Muscle layer of colon (tissue), 2 donors: Measurements from ENCODE around the gene NUP54.

Source experiments
- H3K27ac ChIP-seq: one replicate; pipeline ENCODE4 v1.7.0; 2013; ENCODE audit warnings: low read depth, mild to moderate bottlenecking, low read length, moderate library complexity
- H3K27me3 ChIP-seq, 2 donors: one replicate each; pipeline ENCODE4 v1.7.0; 2013; ENCODE audit warnings: low read length in 2 of 2, mild to moderate bottlenecking in 2 of 2; ENCODE audit not compliant: insufficient read depth in 2 of 2, control insufficient read depth in 1 of 2
- H3K36me3 ChIP-seq: one replicate; pipeline ENCODE4 v1.7.0; 2013; ENCODE audit warnings: mild to moderate bottlenecking, low read length; ENCODE audit not compliant: insufficient read depth
- H3K4me1 ChIP-seq: one replicate; pipeline ENCODE4 v1.7.0; 2013; ENCODE audit warnings: mild to moderate bottlenecking, low read length; ENCODE audit not compliant: insufficient read depth
- H3K4me3 ChIP-seq, 2 donors: one replicate each; pipeline ENCODE4 v1.7.0; 2013; ENCODE audit warnings: low read length in 2 of 2, low read depth in 1 of 2, mild to moderate bottlenecking in 1 of 2, moderate library complexity in 1 of 2
- H3K9ac ChIP-seq: one replicate; pipeline ENCODE4 v1.7.0; 2013; ENCODE audit warnings: low read length
- H3K9me3 ChIP-seq: one replicate; pipeline ENCODE4 v1.7.0; 2013; ENCODE audit warnings: mild to moderate bottlenecking, low read length
- donor health status: abdominal sarcoma.
- donor health status: Adenocarcinoma of cecum.

The NUP54 gene

GRCh38 chr4:76141241-76141640 lies 7.0 kb downstream of the NUP54 start:
- Histone ChIP-seq H3K27me3 (no peaks in the 10 kb centered on the region), H3K36me3 (peaks cover 41% of the 10 kb centered on the region), H3K4me1 (peaks cover 8% of the 10 kb centered on the region), H3K4me3 (no peak overlapping the region), H3K27ac (no peak overlapping the region), H3K9me3 (no peaks in the 10 kb centered on the region), H3K9ac (no peak overlapping the region)

- Histone ChIP-seq H3K36me3 (peaks cover 16% of the 10 kb centered on the region), H3K9me3 (no peaks in the 10 kb centered on the region), H3K9ac (no peak overlapping the region), H3K4me3 (no peak overlapping the region), H3K4me1 (no peaks in the 10 kb centered on the region), H3K27me3 (no peaks in the 10 kb centered on the region), H3K27ac (no peak overlapping the region)
Measured at GRCh38 chr4:76127754-76128153, 20.4 kb downstream of the NUP54 start.

- Histone ChIP-seq H3K27me3 (no peaks in the 10 kb centered on the region), H3K9me3 (no peaks in the 10 kb centered on the region), H3K27ac (no peak overlapping the region), H3K36me3 (peaks cover 24% of the 10 kb centered on the region), H3K4me3 (no peak overlapping the region), H3K4me1 (no peaks in the 10 kb centered on the region), H3K9ac (no peak overlapping the region)
Measured at GRCh38 chr4:76125816-76126215, 22.4 kb downstream of the NUP54 start.

GRCh38 chr4:76120199-76120598 lies 28.0 kb downstream of the NUP54 start:
- Histone ChIP-seq H3K4me1 (no peaks in the 10 kb centered on the region), H3K9me3 (no peaks in the 10 kb centered on the region), H3K27ac (no peak overlapping the region), H3K4me3 (no peak overlapping the region), H3K9ac (no peak overlapping the region), H3K36me3 (peaks cover 43% of the 10 kb centered on the region), H3K27me3 (no peaks in the 10 kb centered on the region)

GRCh38 chr4:76117536-76117935 lies 30.7 kb downstream of the NUP54 start:
- no peak overlapping the region for H3K27ac ChIP-seq
- H3K9ac ChIP-seq = no peak overlapping the region
- no peak overlapping the region for H3K4me3 ChIP-seq
- no peaks in the 10 kb centered on the region for H3K27me3 ChIP-seq
- H3K9me3 ChIP-seq = no peaks in the 10 kb centered on the region
- no peaks in the 10 kb centered on the region for H3K4me1 ChIP-seq
- peaks cover 43% of the 10 kb centered on the region for H3K36me3 ChIP-seq

GRCh38 chr4:76116821-76117220 lies 31.4 kb downstream of the NUP54 start:
- Histone ChIP-seq H3K9ac (no peak overlapping the region), H3K9me3 (no peaks in the 10 kb centered on the region), H3K4me3 (no peak overlapping the region), H3K36me3 (peaks cover 37% of the 10 kb centered on the region), H3K27me3 (no peaks in the 10 kb centered on the region), H3K27ac (no peak overlapping the region), H3K4me1 (no peaks in the 10 kb centered on the region)

GRCh38 chr4:76108467-76109181 lies 39.6 kb downstream of the NUP54 start:
- Histone ChIP-seq H3K9ac (no peak overlapping the region), H3K4me3 (no peak overlapping the region), H3K27me3 (no peaks in the 10 kb centered on the region), H3K9me3 (no peaks in the 10 kb centered on the region), H3K27ac (no peak overlapping the region), H3K4me1 (no peaks in the 10 kb centered on the region), H3K36me3 (no peaks in the 10 kb centered on the region)

GRCh38 chr4:76106442-76106841 lies 41.8 kb downstream of the NUP54 start:
- Histone ChIP-seq H3K27me3 (no peaks in the 10 kb centered on the region), H3K9me3 (no peaks in the 10 kb centered on the region), H3K27ac (no peak overlapping the region), H3K36me3 (no peaks in the 10 kb centered on the region), H3K4me1 (no peaks in the 10 kb centered on the region), H3K9ac (no peak overlapping the region), H3K4me3 (no peak overlapping the region)

GRCh38 chr4:76105652-76106051 lies 42.5 kb downstream of the NUP54 start:
- H3K9me3 ChIP-seq = no peaks in the 10 kb centered on the region
- H3K27me3 ChIP-seq = no peaks in the 10 kb centered on the region
- no peaks in the 10 kb centered on the region for H3K4me1 ChIP-seq
- H3K9ac ChIP-seq = no peak overlapping the region
- H3K27ac ChIP-seq = no peak overlapping the region
- no peaks in the 10 kb centered on the region for H3K36me3 ChIP-seq
- H3K4me3 ChIP-seq = no peak overlapping the region

- no peak overlapping the region for H3K4me3 ChIP-seq
- H3K4me1 ChIP-seq = no peaks in the 10 kb centered on the region
- H3K27me3 ChIP-seq = no peaks in the 10 kb centered on the region
- H3K9ac ChIP-seq = no peak overlapping the region
- H3K36me3 ChIP-seq = no peaks in the 10 kb centered on the region
- no peak overlapping the region for H3K27ac ChIP-seq
- H3K9me3 ChIP-seq = no peaks in the 10 kb centered on the region
Measured at GRCh38 chr4:76096076-76096475, 52.1 kb downstream of the NUP54 start.

GRCh38 chr4:76095568-76095967 lies 52.6 kb downstream of the NUP54 start:
- Histone ChIP-seq H3K36me3 (no peaks in the 10 kb centered on the region), H3K9me3 (no peaks in the 10 kb centered on the region), H3K4me3 (no peak overlapping the region), H3K27ac (no peak overlapping the region), H3K4me1 (no peaks in the 10 kb centered on the region), H3K9ac (no peak overlapping the region), H3K27me3 (no peaks in the 10 kb centered on the region)

GRCh38 chr4:76091052-76091451 lies 57.1 kb downstream of the NUP54 start:
- Histone ChIP-seq H3K4me3 (no peak overlapping the region), H3K27me3 (no peaks in the 10 kb centered on the region), H3K9me3 (no peaks in the 10 kb centered on the region), H3K9ac (no peak overlapping the region), H3K27ac (no peak overlapping the region), H3K4me1 (no peaks in the 10 kb centered on the region), H3K36me3 (no peaks in the 10 kb centered on the region)
